K562 (cell line): ENCODE results near the gene MSL3.

ENCODE experiments used
- HDAC8 ChIP-seq: fragments of 450-650 bp; IDR thresholded peaks from 2 replicates; pipeline ENCODE4 v1.6.1; 2016; ENCODE audit warnings: mild to moderate bottlenecking, missing genetic modification characterization, moderate library complexity, missing compliant biosample characterization
- NBN ChIP-seq: fragments of 450-650 bp; IDR thresholded peaks from 2 replicates; pipeline ENCODE4 v1.6.1; 2016; ENCODE audit warnings: low read depth, mild to moderate bottlenecking
- SNRNP70 ChIP-seq: fragments of 200-400 bp; formaldehyde crosslinking; optimal IDR thresholded peaks from 2 replicates; pipeline ENCODE3; 2017; ENCODE audit warnings: low read depth, low read length
- TAF7 ChIP-seq: fragments of 450-650 bp; IDR thresholded peaks from 2 replicates; pipeline ENCODE4 v1.6.1; 2016; ENCODE audit warnings: missing genetic modification characterization, missing compliant biosample characterization
- ZNF212 ChIP-seq: fragments of 450-650 bp; formaldehyde crosslinking; IDR thresholded peaks from 2 replicates; pipeline ENCODE4 v1.4.0; 2020; ENCODE audit warnings: mild to moderate bottlenecking
- ZNF445 ChIP-seq: fragments of 250-450 bp; sonication (Bioruptor Pico); IDR thresholded peaks from 2 replicates; pipeline ENCODE4 v1.4.0; 2020; ENCODE audit warnings: low read depth, mild to moderate bottlenecking, moderate library complexity
- ZNF830 ChIP-seq: fragments of 250-450 bp; sonication (Bioruptor Pico); IDR thresholded peaks from 2 replicates; pipeline ENCODE4 v1.5.0; 2021; ENCODE audit warnings: mild to moderate bottlenecking

GRCh38 chrX:11789809-11790208 lies 31.8 kb downstream of the MSL3 start:
- TF ChIP-seq TAF7 (tag) (no peak), SNRNP70 (no peak), NBN (no peak), HDAC8 (tag) (no peak), ZNF212 (CRISPR knock-in tag) (no peak), ZNF445 (no peak), ZNF830 (CRISPR knock-in tag) (no peak)
